AG04450 (cell line): Measurements from ENCODE around the gene MED27. TPM values are rescaled to one million over a fixed set of nuclear protein-coding genes. Genes with fewer than 3 reads are reported as not detected.

ENCODE experiments used
- CTCF ChIA-PET: fragments of 300-600, 350-600 bp; formaldehyde crosslinking; extraction: SDS; loops from one replicate; lab custom pipeline; 2022; ENCODE audit warnings: antibody characterized with exemption, inconsistent platforms; lab: Charles Lee
- POLR2A ChIA-PET: fragments of 350-600 bp; formaldehyde crosslinking; extraction: SDS; loops from one replicate; lab custom pipeline; 2021; ENCODE audit warnings: antibody characterized with exemption, inconsistent platforms; lab: Yijun Ruan, JAX
- DNase-seq: peaks from one replicate; pipeline ENCODE4 v3.0.0-alpha.2; 2011; ENCODE audit warnings: low read depth, low spot score
- H3K27ac ChIP-seq: one replicate; pipeline ENCODE4 v1.5.1; 2012; ENCODE audit warnings: low read depth, low read length, control low read depth
- H3K27me3 ChIP-seq: one replicate; pipeline ENCODE4 v1.6.0; 2012; ENCODE audit warnings: low read length; ENCODE audit not compliant: control insufficient read depth, insufficient read depth
- H3K4me3 ChIP-seq: 2 replicates; pipeline ENCODE4 v1.5.1; 2011; ENCODE audit warnings: mild to moderate bottlenecking, low read depth, low read length, control low read depth
- H3K9me3 ChIP-seq: 2 replicates; pipeline ENCODE4 v1.5.1; 2012; ENCODE audit warnings: low read length; ENCODE audit not compliant: control insufficient read depth, insufficient read depth
- CTCF ChIP-seq: IDR thresholded peaks from 2 replicates; pipeline ENCODE4 v1.5.1; 2011; ENCODE audit warnings: low read depth, low read length, control low read depth, inconsistent platforms
- polyA plus RNA-seq: library from polyadenylated mRNA; depleted of rRNA; stranded (reverse); fragments of >200 nt; gene quantifications from 2 replicates; pipeline ENCODE4 v1.2.3, GENCODE V29; 2011

MED27 gene
- polyA plus RNA-seq, 1 experiment = 36.6 TPM

GRCh38 chr9:132008184-132008803, 71.4 kb downstream of the MED27 start:
- POLR2A ChIA-PET = no interaction called here
- TF ChIP-seq CTCF = no peak
- Histone ChIP-seq H3K27me3 (no peaks in the 10 kb centered on the region), H3K27ac (no peak overlapping the region), H3K9me3 (no peaks in the 10 kb centered on the region), H3K4me3 (no peak overlapping the region)
- no peak for DNase-seq
- CTCF ChIA-PET = no interaction called here

- H3K9me3 ChIP-seq = no peaks in the 10 kb centered on the region
- ChIA-PET POLR2A (interaction anchor here (0.6 kb wide), 1 partner anchor 399 kb away, joined by 3 read pairs; no protein-coding TSS in a partner anchor), CTCF (no interaction called here)
- TF ChIP-seq CTCF = no peak
- no peak overlapping the region for H3K4me3 ChIP-seq
- H3K27ac ChIP-seq = no peak overlapping the region
- no peak for DNase-seq
- H3K27me3 ChIP-seq = no peaks in the 10 kb centered on the region
Observed at GRCh38 chr9:132007371-132008025, 72.2 kb downstream of the MED27 start.

GRCh38 chr9:132006677-132007370, 72.8 kb downstream of the MED27 start:
- no peak for DNase-seq
- H3K27ac ChIP-seq = no peak overlapping the region

GRCh38 chr9:132005899-132006298, 73.8 kb downstream of the MED27 start:
- no peak for TF ChIP-seq CTCF
- H3K4me3 ChIP-seq = no peak overlapping the region
- H3K27me3 ChIP-seq = no peaks in the 10 kb centered on the region
- peaks cover 7% of the 10 kb centered on the region for H3K9me3 ChIP-seq
- H3K27ac ChIP-seq = no peak overlapping the region
- ChIA-PET POLR2A (interaction anchor here (0.6 kb wide), 1 partner anchor 32 kb away, joined by 3 read pairs; no protein-coding TSS in a partner anchor), CTCF (no interaction called here)
- DNase-seq = no peak

More at GRCh38 chr9:132006677-132007370, 72.8 kb downstream of the MED27 start:
- Histone ChIP-seq H3K4me3 (no peak overlapping the region), H3K27me3 (no peaks in the 10 kb centered on the region), H3K9me3 (peaks cover 3% of the 10 kb centered on the region)
- no peak for TF ChIP-seq CTCF
- POLR2A ChIA-PET = interaction anchor here (0.6 kb wide), 1 partner anchor 399 kb away, joined by 3 read pairs; no protein-coding TSS in a partner anchor
- CTCF ChIA-PET = no interaction called here
